GM21723 (cell line): ENCODE measurements around the gene NDUFA12.
"Not testable (repeated sequence)": the region's sequence is repeated elsewhere in the genome, so short reads cannot be mapped to it uniquely, and the experiment has no call there.

Source experiments
- ATAC-seq: cut with Tn5 transposase; IDR thresholded peaks from one replicate; pipeline ENCODE4 v1.9.1; 2021; ENCODE audit warnings: mild to moderate bottlenecking, moderate library complexity; ENCODE audit not compliant: unreplicated experiment

The NDUFA12 gene

GRCh38 chr12:95003213-95003920 is at the start of gene NDUFA12:
NDUFA12 (minus strand) TSS chr12:95003697; CDS start chr12:95003680, 17 bp downstream.
- ATAC-seq: peak; percentile 98

DNA sequence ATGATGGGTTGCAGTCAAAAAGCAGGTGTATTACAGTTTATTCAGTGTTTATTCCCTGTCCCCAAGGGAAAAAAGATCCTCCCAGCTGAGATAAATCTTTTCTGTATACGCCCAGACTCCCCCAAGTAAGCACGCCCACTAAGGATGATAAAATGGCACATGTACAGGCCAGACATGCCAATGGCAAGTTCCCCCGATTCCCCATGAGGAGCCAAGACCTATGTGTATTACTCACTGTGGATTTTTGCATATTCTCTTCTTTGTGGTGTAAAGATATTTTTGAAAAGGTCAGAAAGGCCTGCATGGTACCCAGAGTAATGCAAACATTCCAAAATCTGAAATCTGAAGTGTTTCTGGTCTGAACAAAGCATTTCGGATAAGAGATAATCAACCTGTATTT is 47.7 kb upstream of the NDUFA12 start:
- ATAC-seq: no peak

- no peak for ATAC-seq
These were observed 34.4 kb upstream of the NDUFA12 start for GRCh38 chr12:95037906-95038305.

DNA sequence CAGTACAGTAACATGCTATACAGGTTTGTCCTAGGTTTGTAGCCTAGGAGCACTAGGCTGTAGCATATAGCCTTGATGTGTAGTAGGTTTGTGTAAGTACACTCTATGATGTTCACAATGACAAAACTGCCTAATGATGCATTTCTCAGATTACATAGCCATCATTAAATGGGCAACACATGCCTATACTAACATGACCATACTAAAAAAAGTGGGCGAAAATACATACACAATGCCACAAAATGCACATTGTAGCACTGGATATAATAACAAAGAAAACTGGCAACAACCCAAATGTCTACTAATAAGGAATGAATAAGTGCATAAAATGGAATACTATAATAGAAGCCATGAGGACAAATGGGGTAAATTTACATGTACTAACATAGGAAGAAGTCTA is 31.3 kb upstream of the NDUFA12 start:
- no peak for ATAC-seq

DNA sequence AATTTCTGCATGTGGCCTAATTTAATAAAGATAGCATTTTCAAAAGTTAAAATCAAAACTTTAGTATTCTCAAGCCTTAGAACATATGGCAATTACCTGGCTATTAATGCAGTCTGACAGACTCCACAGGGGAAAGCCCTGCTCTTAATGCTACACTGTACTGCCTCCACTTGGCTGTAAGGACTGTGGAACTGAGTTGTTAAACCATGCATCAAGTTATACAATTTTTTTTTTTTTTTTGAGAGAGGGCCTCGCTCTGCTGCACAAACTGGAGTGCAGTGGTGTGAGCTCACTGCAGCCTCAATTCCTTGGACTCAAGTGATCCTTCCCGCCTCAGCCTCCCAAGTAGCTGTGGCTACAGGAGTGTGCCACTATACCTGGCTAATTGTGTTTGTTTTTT is 19.0 kb upstream of the NDUFA12 start:
- ATAC-seq: no peak

- no peak for ATAC-seq
These were observed 14.0 kb upstream of the NDUFA12 start for GRCh38 chr12:95017482-95017881.

DNA sequence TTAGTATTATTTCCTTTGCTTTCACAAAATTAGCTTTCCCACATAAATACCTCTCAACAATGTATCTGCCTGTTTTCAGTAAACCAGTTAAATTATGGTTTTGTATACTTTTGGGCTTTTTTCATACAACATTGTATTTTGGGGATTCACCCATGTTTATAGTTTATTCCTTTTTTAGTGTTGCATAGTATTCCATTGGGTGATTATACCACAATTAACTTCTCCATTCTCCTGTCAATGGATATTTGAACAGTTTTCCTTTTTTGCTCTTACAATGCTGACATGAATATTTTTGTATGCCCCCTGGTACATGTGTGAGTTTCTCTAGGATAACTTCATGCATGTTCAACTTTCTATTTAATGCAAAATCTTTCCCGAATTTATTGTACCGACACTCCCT is 12.6 kb upstream of the NDUFA12 start:
- no peak for ATAC-seq

GRCh38 chr12:95014554-95014953 is 11.1 kb upstream of the NDUFA12 start:
- no peak for ATAC-seq

GRCh38 chr12:95006206-95006605 is 2.7 kb upstream of the NDUFA12 start:
- ATAC-seq: no peak

- no peak for ATAC-seq
These were observed 1.1 kb upstream of the NDUFA12 start for GRCh38 chr12:95004610-95005009.

DNA sequence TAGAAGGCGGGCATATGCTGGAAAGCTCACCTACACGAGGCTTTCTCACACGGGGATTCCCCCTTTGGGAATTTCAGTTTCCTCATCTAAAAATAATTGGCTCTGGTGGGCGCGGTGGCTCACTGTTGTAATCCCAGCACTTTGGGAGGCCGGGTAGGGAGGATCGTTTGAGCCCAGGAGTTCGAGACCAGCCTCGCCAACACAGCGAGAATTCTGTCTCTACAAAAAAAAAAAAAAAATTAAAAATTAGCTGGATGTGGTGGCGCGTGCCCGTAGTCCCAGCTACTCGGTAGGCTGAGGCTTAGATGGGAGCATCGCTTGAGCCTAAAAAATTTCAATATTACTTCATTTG is 400 bp upstream of the NDUFA12 start:
- ATAC-seq: no peak

DNA sequence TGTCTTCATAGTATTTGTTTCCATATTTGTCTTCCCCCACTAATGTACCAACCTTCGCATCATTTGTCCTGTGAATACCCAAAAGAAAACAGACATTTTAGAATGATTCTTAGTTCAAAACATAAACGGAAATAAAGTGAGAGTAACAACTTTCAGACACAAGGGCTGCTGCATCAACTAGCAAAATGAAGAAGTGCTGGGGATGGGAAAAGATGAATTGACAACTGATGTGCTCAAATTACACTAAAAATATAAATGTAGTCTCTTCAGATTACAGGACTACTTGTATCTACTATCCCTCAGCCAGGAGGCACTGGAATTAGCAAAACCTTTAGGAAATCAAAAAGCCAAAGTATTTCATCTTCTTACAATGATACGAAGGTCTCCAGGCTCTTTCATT is 743 bp downstream of the NDUFA12 start:
- ATAC-seq: no peak

DNA sequence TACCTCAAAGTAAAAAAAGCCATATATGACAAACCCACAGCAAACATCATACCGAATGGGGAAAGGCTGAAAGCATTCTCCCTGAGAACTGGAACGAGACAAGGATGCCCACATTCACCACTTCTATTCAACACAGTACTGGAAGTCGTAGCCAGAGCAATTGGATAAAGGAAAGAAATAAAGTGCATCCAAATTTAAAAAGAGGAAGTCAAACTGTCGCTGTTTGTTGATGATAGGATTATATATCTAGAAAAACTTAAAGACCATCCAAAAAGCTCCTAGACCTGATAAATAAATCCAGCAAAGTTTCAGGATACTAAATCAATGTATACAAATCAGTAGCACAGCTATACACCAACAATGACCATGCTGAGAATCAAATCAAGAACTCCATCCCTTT is 5.2 kb downstream of the NDUFA12 start:
- no peak for ATAC-seq

GRCh38 chr12:94997726-94998125 is 5.8 kb downstream of the NDUFA12 start:
- no peak for ATAC-seq

GRCh38 chr12:94997061-94997460 is 6.4 kb downstream of the NDUFA12 start:
- ATAC-seq: no peak

DNA sequence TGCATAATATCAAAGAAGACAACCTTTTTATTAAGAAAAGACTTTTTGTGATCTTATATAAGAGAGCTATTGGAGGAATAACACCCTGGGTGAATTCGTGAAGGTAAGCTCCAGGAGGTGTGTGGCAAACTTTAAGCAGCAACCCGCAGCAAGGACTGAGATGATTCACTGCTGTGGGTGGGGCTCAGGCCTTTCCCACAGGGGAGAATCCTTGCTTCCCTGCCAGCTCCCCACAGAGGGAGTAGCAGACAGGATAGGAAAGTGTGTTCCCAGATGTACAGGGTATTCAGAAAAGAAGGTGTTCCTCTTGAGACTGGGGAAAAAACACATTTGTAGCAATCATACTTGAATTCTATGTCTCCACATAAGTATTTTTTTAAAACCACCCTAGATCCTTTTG is 9.2 kb downstream of the NDUFA12 start:
- ATAC-seq: no peak

DNA sequence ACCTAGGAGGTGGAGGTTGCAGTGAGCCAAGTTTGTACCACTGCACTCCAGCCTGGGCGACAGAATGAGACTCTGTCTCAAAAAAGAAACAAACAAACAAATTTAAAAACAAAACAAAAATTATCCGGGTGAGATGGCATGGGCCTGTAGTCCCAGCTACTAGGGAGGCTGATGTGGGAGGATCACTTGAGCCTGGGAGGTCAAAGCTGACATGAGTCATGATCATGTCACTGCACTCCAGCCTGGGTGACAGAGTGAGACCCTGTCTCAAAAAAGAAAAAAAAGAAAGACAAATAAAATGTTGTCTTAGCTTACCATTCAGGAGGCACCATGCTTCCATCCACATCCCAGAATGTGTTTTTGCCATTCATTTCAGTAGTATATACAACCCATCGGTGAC is 9.6 kb downstream of the NDUFA12 start:
- ATAC-seq: not testable (repeated sequence)

- ATAC-seq: no peak
These were observed 13.3 kb downstream of the NDUFA12 start for GRCh38 chr12:94990222-94990621.

GRCh38 chr12:94988471-94988870 is 15.0 kb downstream of the NDUFA12 start:
- no peak for ATAC-seq

DNA sequence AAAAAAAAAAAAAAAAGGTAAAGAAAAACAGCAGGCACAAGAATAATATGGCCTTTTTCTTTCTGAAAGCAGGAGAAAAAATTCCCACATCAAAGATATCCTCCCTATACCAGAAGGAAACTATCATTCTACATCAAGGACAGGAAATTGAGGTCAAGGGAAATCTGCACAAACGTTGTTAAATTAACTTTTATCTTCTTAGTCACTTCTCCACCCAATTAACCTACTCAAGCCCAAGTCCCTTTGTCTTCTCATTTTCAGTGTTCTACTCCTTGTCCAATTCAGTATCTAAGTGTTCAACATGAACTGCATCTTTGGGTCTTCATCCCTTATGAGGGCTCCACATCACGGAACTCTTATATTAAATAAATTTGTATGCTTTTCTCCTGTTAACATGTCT is 15.7 kb downstream of the NDUFA12 start:
- no peak for ATAC-seq

DNA sequence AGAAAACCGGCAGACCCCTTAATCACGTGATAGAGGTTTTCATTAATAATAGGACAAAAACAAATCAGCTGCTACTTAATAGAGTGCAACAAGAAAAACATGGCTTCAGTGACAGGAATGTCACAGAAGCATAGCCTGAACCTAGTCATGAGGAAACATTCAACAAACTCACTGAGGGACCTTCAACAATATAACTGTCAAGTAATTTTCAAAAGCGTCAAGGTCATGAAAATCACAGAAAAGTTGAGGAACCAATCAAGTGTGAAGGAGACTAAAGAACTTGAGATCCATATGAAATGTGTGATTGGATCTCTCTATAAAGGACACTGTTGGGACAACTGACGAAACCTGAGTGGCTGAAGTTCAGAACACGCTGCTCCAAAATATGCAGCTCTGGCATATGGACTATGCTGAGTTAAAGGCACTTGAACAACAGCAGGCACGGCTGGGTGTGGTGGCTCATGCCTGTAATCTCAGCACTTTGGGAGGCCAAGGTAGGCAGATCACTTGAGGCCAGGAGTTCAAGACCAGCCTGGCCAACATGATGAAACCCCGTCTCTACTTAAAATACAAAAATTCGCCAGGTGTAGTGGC is 16.3 kb downstream of the NDUFA12 start:
- no peak for ATAC-seq

- not testable (repeated sequence) for ATAC-seq
These were observed 18.4 kb downstream of the NDUFA12 start for GRCh38 chr12:94985099-94985498.

GRCh38 chr12:94983321-94983720 is 20.2 kb downstream of the NDUFA12 start:
- ATAC-seq: no peak
